Embryonic facial prominence (tissue), 1 donor: ENCODE data around the gene ENTPD8.
"Not testable (repeated sequence)": the region's sequence is repeated elsewhere in the genome, so short reads cannot be mapped to it uniquely, and the experiment has no call there.

ENCODE experiments used
- DNase-seq: peaks from one replicate; pipeline ENCODE4 v3.0.0-alpha.2; 2016; ENCODE audit errors: extremely low spot score

ENTPD8 gene

GRCh38 chr9:137476856-137477255 lies 35.7 kb upstream of the ENTPD8 start:
- no peak for DNase-seq

GRCh38 chr9:137475666-137476065 lies 34.5 kb upstream of the ENTPD8 start:
- no peak for DNase-seq

- no peak for DNase-seq
Measured at GRCh38 chr9:137474271-137474670, 33.1 kb upstream of the ENTPD8 start.

GRCh38 chr9:137470785-137471184 lies 29.6 kb upstream of the ENTPD8 start:
- no peak for DNase-seq

- DNase-seq: no peak
Measured at GRCh38 chr9:137467896-137468295, 26.7 kb upstream of the ENTPD8 start.

GRCh38 chr9:137467161-137467581 lies 26.0 kb upstream of the ENTPD8 start:
- DNase-seq: no peak

GRCh38 chr9:137466389-137467085 lies 25.4 kb upstream of the ENTPD8 start:
- DNase-seq: not testable (repeated sequence)

GRCh38 chr9:137465720-137466388 lies 24.7 kb upstream of the ENTPD8 start:
- DNase-seq: no peak

GRCh38 chr9:137465000-137465719 lies 24.0 kb upstream of the ENTPD8 start:
- DNase-seq: no peak

- DNase-seq: no peak
Measured at GRCh38 chr9:137464291-137464999, 23.3 kb upstream of the ENTPD8 start.

- no peak for DNase-seq
Measured at GRCh38 chr9:137463931-137464290, 22.8 kb upstream of the ENTPD8 start.

- DNase-seq: no peak
Measured at GRCh38 chr9:137462986-137463930, 22.1 kb upstream of the ENTPD8 start.

GRCh38 chr9:137462396-137462985 lies 21.3 kb upstream of the ENTPD8 start:
- no peak for DNase-seq

- DNase-seq: no peak
Measured at GRCh38 chr9:137461663-137462395, 20.7 kb upstream of the ENTPD8 start.

GRCh38 chr9:137461316-137461662 lies 20.1 kb upstream of the ENTPD8 start:
- no peak for DNase-seq

- no peak for DNase-seq
Measured at GRCh38 chr9:137460363-137461315, 19.5 kb upstream of the ENTPD8 start.

- DNase-seq: no peak
Measured at GRCh38 chr9:137459601-137460362, 18.6 kb upstream of the ENTPD8 start.

GRCh38 chr9:137459152-137459600 lies 18.0 kb upstream of the ENTPD8 start, which contains the start of gene NSMF:
Gene NSMF (minus strand): TSS chr9:137459334. CDS start chr9:137459102, 232 bp downstream.
- DNase-seq: peak; percentile 87
